WTC11 (cell line): ENCODE results near the gene ST6GALNAC3.

Source experiments
- GRHL2 ChIP-seq: fragments of 250-450 bp; sonication (Bioruptor Pico); IDR thresholded peaks from 2 replicates; pipeline ENCODE4 v1.8.0; 2022; ENCODE audit warnings: mild to moderate bottlenecking, moderate library complexity; ENCODE audit not compliant: insufficient replicate concordance, severe bottlenecking
- TF ChIP-seq, protein P1 (sequence below): fragments of 200-600 bp; IDR thresholded peaks from 2 replicates; pipeline ENCODE4 v1.8.0; 2022; ENCODE audit warnings: antibody characterized with exemption
- TF ChIP-seq, protein P2 (sequence below): fragments of 250-450 bp; sonication (Bioruptor Pico); IDR thresholded peaks from 2 replicates; pipeline ENCODE4 v2.1.2; 2022; ENCODE audit warnings: mild to moderate bottlenecking, moderate library complexity

DNA sequence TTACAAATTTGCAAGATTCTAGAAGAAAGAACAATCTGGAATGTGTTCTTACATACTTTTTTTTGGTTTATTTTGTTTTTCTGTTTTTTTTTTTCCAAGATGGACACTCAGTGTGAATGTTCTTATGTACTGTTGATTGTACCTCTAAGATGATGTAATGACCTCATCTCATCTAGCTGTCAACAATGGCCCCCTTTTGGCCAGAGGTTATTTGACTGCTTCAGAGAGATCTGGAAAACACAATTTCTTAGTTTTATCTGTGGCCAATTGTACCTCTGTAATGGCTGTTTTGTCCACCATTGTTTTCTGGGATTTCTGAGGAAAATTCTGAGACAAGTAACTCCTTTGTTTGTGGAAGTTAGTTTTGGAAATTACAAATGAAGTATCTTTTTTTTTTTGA, 38.9 kb downstream of the ST6GALNAC3 start:
- TF ChIP-seq, protein P1, sequence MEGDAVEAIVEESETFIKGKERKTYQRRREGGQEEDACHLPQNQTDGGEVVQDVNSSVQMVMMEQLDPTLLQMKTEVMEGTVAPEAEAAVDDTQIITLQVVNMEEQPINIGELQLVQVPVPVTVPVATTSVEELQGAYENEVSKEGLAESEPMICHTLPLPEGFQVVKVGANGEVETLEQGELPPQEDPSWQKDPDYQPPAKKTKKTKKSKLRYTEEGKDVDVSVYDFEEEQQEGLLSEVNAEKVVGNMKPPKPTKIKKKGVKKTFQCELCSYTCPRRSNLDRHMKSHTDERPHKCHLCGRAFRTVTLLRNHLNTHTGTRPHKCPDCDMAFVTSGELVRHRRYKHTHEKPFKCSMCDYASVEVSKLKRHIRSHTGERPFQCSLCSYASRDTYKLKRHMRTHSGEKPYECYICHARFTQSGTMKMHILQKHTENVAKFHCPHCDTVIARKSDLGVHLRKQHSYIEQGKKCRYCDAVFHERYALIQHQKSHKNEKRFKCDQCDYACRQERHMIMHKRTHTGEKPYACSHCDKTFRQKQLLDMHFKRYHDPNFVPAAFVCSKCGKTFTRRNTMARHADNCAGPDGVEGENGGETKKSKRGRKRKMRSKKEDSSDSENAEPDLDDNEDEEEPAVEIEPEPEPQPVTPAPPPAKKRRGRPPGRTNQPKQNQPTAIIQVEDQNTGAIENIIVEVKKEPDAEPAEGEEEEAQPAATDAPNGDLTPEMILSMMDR: no peak
- TF ChIP-seq, protein P2, sequence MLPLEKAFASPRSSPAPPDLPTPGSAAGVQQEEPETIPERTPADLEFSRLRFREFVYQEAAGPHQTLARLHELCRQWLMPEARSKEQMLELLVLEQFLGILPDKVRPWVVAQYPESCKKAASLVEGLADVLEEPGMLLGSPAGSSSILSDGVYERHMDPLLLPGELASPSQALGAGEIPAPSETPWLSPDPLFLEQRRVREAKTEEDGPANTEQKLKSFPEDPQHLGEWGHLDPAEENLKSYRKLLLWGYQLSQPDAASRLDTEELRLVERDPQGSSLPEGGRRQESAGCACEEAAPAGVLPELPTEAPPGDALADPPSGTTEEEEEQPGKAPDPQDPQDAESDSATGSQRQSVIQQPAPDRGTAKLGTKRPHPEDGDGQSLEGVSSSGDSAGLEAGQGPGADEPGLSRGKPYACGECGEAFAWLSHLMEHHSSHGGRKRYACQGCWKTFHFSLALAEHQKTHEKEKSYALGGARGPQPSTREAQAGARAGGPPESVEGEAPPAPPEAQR: no peak
- TF ChIP-seq GRHL2 (CRISPR knock-in tag): no peak
